ENCODE results near the gene GLT8D1.

GRCh38 chr3:52663098-52663497, 42.5 kb downstream of the GLT8D1 start:
- TF ChIP-seq CTCF (tag by site-specific recombination; IDR thresholded peaks at IDR 0.05): no peak
- TF ChIP-seq GLI2 (tag by site-specific recombination; IDR thresholded peaks at IDR 0.05; ENCODE audit: borderline replicate concordance, low read depth): no peak
